Ovary (tissue), 3 donors: ENCODE results near the gene TMEM11.

Source experiments
- CTCF ChIP-seq, 3 donors: fragments of 450-650 bp in 2 of 3; fragments of 200-600 bp in 1 of 3; IDR thresholded peaks; one replicate each; pipeline versions ENCODE4 v1.5.1 to v1.8.0; 2016 to 2022; ENCODE audit warnings: antibody characterized with exemption in 3 of 3, mild to moderate bottlenecking in 1 of 3
- EP300 ChIP-seq: sonication (generic); formaldehyde crosslinking; IDR thresholded peaks from one replicate; pipeline ENCODE4 v1.6.1; 2017; ENCODE audit warnings: antibody characterized with exemption
- POLR2A ChIP-seq: fragments of 450-650 bp; IDR thresholded peaks from one replicate; pipeline ENCODE4 v1.6.1; 2017; ENCODE audit warnings: antibody characterized with exemption, mild to moderate bottlenecking, moderate library complexity
- donor health status: DM: no; HTN: no; CAD: no.

GRCh38 chr17:21163101-21163500, 50.9 kb downstream of the TMEM11 start:
- TF ChIP-seq EP300 (no peak), CTCF (IDR thresholded peaks at IDR 0.05) (no peak), POLR2A (no peak)
